Measurements from ENCODE around the gene KCNN1. TPM values are rescaled to one million over a fixed set of nuclear protein-coding genes. Genes with fewer than 3 reads are reported as not detected.

Gene KCNN1
- total and polyA plus RNA-seq, 9 of the 15 experiments (the other 6 are each of a cell fraction or from before 2014, with no cell fraction given), result 0.01 to 6.2 (median 0.72) TPM

DNA sequence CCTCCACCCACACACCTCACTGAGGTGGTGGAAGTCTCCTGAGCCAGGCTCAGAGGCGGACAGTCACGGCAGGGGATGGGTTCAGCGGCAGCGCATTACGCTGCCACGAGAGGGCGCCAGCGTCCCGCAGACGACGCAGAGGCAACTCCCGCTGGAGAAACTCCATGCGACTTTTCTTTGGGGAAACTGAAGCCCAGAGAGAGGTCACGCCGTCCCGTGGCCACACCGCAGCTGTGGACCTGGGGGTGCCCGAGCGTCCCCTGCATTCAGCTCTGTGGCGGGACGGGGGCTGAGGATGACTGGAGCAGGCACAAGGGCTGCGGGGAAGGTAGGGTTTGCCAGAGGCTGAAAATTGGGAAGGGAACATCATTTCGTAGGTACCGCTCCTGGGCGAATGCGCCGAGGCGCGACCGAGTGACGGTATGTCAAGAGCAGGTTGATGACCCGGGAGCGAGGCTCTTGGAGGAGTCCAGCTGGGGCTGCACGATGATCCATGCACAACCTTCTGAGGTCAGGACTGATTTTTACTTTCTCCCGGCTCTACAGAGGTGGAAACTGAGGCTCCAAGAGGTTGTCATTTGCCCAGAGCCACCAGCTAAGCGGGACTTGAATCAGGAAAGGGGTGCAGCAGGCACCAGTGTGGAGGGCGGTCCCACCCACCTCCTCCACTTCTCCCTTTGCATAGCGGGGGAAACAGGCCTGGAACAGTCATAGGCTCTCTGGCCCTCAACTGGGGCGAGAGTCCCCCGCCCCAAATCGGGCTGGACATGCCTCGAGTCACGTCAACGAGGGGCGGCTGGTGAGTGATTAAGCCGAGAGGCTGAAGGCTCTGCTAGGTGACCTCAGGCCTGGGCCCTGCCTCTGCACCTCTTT is 40.4 kb downstream of the KCNN1 start (continued):
- TF ChIP-seq, protein P1, sequence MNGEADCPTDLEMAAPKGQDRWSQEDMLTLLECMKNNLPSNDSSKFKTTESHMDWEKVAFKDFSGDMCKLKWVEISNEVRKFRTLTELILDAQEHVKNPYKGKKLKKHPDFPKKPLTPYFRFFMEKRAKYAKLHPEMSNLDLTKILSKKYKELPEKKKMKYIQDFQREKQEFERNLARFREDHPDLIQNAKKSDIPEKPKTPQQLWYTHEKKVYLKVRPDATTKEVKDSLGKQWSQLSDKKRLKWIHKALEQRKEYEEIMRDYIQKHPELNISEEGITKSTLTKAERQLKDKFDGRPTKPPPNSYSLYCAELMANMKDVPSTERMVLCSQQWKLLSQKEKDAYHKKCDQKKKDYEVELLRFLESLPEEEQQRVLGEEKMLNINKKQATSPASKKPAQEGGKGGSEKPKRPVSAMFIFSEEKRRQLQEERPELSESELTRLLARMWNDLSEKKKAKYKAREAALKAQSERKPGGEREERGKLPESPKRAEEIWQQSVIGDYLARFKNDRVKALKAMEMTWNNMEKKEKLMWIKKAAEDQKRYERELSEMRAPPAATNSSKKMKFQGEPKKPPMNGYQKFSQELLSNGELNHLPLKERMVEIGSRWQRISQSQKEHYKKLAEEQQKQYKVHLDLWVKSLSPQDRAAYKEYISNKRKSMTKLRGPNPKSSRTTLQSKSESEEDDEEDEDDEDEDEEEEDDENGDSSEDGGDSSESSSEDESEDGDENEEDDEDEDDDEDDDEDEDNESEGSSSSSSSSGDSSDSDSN (IDR thresholded peaks at IDR 0.05; ENCODE audit: borderline replicate concordance in 1 of 2, low read depth in 2 of 2, low read length in 2 of 2), result peak in 1 of 2 experiments; percentile 78; a peak in 2 of 4 replicates
- TF ChIP-seq ZNF431 (CRISPR knock-in tag; IDR thresholded peaks at IDR 0.05) (0 out of 2 replicates have a peak, but pooled peaks have one; percentile 44), CBFA2T3 (IDR thresholded peaks at IDR 0.05) (no peak), SMC3 (conservative IDR thresholded peaks at IDR 0.05; ENCODE audit: insufficient read depth, low read depth, low read length) (peak; percentile 95), SIN3B (IDR thresholded peaks at IDR 0.05; ENCODE audit: low read depth) (peak; percentile 33; the same call in 1 of the 2 replicates), RB1 (IDR thresholded peaks at IDR 0.05; ENCODE audit: low read depth) (peak; percentile 88), SMAD4 (CRISPR knock-in tag; conservative IDR thresholded peaks at IDR 0.05) (0 out of 2 replicates have a peak, but pooled peaks have one; percentile 23), FOXA3 (CRISPR knock-in tag; conservative IDR thresholded peaks at IDR 0.05 in 1 of 2, IDR thresholded peaks at IDR 0.05 in 1 of 2) (no peak), POLR2G (IDR thresholded peaks at IDR 0.05; ENCODE audit: low read depth, low read length) (peak; percentile 57), XRCC5 (IDR thresholded peaks at IDR 0.05; ENCODE audit: low read depth, low read length) (peak; percentile 78; the same call in 1 of the 2 replicates), ZFP36 (IDR thresholded peaks at IDR 0.05; ENCODE audit: low read depth, low read length, partially characterized antibody) (peak; percentile 14), ZC3H11A (IDR thresholded peaks at IDR 0.05; ENCODE audit: low read depth, low read length) (peak; percentile 84; the same call in 1 of the 2 replicates), CBX3 (IDR thresholded peaks at IDR 0.05; ENCODE audit: borderline replicate concordance in 1 of 2, low read length in 2 of 2) (peak in 1 of 2 experiments; percentile 17; a peak in 1 of 3 replicates), ARID2 (IDR thresholded peaks at IDR 0.05) (peak; percentile 89), ZNF780A (CRISPR knock-in tag; IDR thresholded peaks at IDR 0.05) (no peak), JUND (IDR thresholded peaks at IDR 0.05; ENCODE audit: borderline replicate concordance, low read depth, low read length) (peak; percentile 48), JUND (tag; IDR thresholded peaks at IDR 0.05; ENCODE audit: borderline replicate concordance, low read depth, low read length) (peak; percentile 19; the same call in 1 of the 3 replicates)
- TF ChIP-seq, protein P2, sequence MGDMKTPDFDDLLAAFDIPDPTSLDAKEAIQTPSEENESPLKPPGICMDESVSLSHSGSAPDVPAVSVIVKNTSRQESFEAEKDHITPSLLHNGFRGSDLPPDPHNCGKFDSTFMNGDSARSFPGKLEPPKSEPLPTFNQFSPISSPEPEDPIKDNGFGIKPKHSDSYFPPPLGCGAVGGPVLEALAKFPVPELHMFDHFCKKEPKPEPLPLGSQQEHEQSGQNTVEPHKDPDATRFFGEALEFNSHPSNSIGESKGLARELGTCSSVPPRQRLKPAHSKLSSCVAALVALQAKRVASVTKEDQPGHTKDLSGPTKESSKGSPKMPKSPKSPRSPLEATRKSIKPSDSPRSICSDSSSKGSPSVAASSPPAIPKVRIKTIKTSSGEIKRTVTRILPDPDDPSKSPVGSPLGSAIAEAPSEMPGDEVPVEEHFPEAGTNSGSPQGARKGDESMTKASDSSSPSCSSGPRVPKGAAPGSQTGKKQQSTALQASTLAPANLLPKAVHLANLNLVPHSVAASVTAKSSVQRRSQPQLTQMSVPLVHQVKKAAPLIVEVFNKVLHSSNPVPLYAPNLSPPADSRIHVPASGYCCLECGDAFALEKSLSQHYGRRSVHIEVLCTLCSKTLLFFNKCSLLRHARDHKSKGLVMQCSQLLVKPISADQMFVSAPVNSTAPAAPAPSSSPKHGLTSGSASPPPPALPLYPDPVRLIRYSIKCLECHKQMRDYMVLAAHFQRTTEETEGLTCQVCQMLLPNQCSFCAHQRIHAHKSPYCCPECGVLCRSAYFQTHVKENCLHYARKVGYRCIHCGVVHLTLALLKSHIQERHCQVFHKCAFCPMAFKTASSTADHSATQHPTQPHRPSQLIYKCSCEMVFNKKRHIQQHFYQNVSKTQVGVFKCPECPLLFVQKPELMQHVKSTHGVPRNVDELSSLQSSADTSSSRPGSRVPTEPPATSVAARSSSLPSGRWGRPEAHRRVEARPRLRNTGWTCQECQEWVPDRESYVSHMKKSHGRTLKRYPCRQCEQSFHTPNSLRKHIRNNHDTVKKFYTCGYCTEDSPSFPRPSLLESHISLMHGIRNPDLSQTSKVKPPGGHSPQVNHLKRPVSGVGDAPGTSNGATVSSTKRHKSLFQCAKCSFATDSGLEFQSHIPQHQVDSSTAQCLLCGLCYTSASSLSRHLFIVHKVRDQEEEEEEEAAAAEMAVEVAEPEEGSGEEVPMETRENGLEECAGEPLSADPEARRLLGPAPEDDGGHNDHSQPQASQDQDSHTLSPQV (IDR thresholded peaks at IDR 0.05), result peak; percentile 56; the same call in 1 of the 2 replicates
- TF ChIP-seq, protein P3, sequence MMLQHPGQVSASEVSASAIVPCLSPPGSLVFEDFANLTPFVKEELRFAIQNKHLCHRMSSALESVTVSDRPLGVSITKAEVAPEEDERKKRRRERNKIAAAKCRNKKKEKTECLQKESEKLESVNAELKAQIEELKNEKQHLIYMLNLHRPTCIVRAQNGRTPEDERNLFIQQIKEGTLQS (IDR thresholded peaks at IDR 0.05), result no peak
- TF ChIP-seq, protein P3 (CRISPR knock-in tag; conservative IDR thresholded peaks at IDR 0.05), result 0 out of 2 replicates have a peak, but pooled peaks have one; percentile 36

All from K562 (cell line).